HepG2 (cell line): ENCODE measurements around the gene MEPE. TPM values are rescaled to one million over a fixed set of nuclear protein-coding genes. Genes with fewer than 3 reads are reported as not detected.

Source experiments
- LCORL ChIP-seq, 2 experiments: fragments of 450-650 bp in 1 of 2; sonication (generic) in 1 of 2; formaldehyde crosslinking in 1 of 2; IDR thresholded peaks; 2 replicates each; pipeline versions ENCODE4 v1.5.0 to v1.6.1; 2017 to 2020; ENCODE audit warnings: antibody characterized with exemption in 1 of 2, missing genetic modification reagents in 1 of 2
- MAZ ChIP-seq, 2 experiments: sonication (generic) in 1 of 2; formaldehyde crosslinking in 1 of 2; IDR thresholded peaks; 2 replicates each; pipeline versions ENCODE4 v1.5.0 to v1.6.1; 2012 to 2020; ENCODE audit warnings: low read depth in 2 of 2, mild to moderate bottlenecking in 2 of 2, borderline replicate concordance in 1 of 2, improper control_type of control experiment in 1 of 2, low read length in 1 of 2, missing genetic modification reagents in 1 of 2, moderate library complexity in 1 of 2
- NFE2L2 ChIP-seq: fragments of 150-350 bp; IDR thresholded peaks from 2 replicates; pipeline ENCODE4 v1.6.1; 2014; ENCODE audit warnings: low read length
- SKIL ChIP-seq: sonication (generic); formaldehyde crosslinking; IDR thresholded peaks from 2 replicates; pipeline ENCODE4 v1.8.0; 2022; ENCODE audit warnings: missing genetic modification reagents, mild to moderate bottlenecking, moderate library complexity, borderline replicate concordance
- SMAD9 ChIP-seq: sonication (generic); formaldehyde crosslinking; IDR thresholded peaks from 2 replicates; pipeline ENCODE4 v1.5.1; 2020; ENCODE audit warnings: mild to moderate bottlenecking, missing genetic modification reagents
- SP5 ChIP-seq: IDR thresholded peaks from 2 replicates; pipeline ENCODE4 v1.6.1; 2016; ENCODE audit warnings: low read depth, borderline replicate concordance
- YEATS2 ChIP-seq: sonication (generic); formaldehyde crosslinking; IDR thresholded peaks from 2 replicates; pipeline ENCODE4 v1.4.0; 2020; ENCODE audit warnings: missing genetic modification reagents, borderline replicate concordance
- ZNF281 ChIP-seq: sonication (generic); formaldehyde crosslinking; IDR thresholded peaks from 2 replicates; pipeline ENCODE4 v1.4.0; 2020; ENCODE audit warnings: missing genetic modification reagents, borderline replicate concordance
- ZNF512B ChIP-seq: sonication (generic); formaldehyde crosslinking; IDR thresholded peaks from 2 replicates; pipeline ENCODE4 v1.5.1; 2020; ENCODE audit warnings: missing genetic modification reagents, mild to moderate bottlenecking, borderline replicate concordance
- ZNF558 ChIP-seq: sonication (generic); formaldehyde crosslinking; IDR thresholded peaks from 2 replicates; pipeline ENCODE4 v1.9.0; 2022; ENCODE audit warnings: mild to moderate bottlenecking, missing genetic modification reagents, borderline replicate concordance
- ZNF792 ChIP-seq: IDR thresholded peaks from 2 replicates; pipeline ENCODE4 v1.6.1; 2016
- polyA plus RNA-seq, 8 experiments: library from polyadenylated mRNA; depleted of rRNA in 3 of 8; stranded (reverse) in 7 of 8; unstranded in 1 of 8; fragments of >200 nt; fragmentation: Illumina TruSeq in 4 of 8; extraction: Trizol in 4 of 8; gene quantifications; 2 replicates each; pipeline versions ENCODE4 v1.2.1 to v1.2.3, GENCODE V29; 2011 to 2016; ENCODE audit warnings: low read depth in 4 of 8, missing spikeins in 1 of 8, mixed read lengths in 1 of 8; ENCODE audit not compliant: insufficient read depth in 1 of 8
- total RNA-seq, 5 experiments: library from RNA; depleted of rRNA; stranded (reverse); fragments of >200 nt; fragmentation: Illumina TruSeq; extraction: Trizol; gene quantifications; 2 replicates each; pipeline ENCODE4 v1.2.3, GENCODE V29; 2016; ENCODE audit warnings: low read depth in 1 of 5
- TF ChIP-seq, protein P1 (sequence below), 2 experiments: IDR thresholded peaks; 2 replicates each; pipeline ENCODE4 v1.6.1; 2011 to 2012; ENCODE audit warnings: low read length in 2 of 2, borderline replicate concordance in 1 of 2, low read depth in 1 of 2, mild to moderate bottlenecking in 1 of 2, moderate library complexity in 1 of 2
- TF ChIP-seq, protein P2 (sequence below): sonication (generic); formaldehyde crosslinking; IDR thresholded peaks from 2 replicates; pipeline ENCODE4 v1.4.0; 2020; ENCODE audit warnings: missing genetic modification reagents

Gene MEPE
- total and polyA plus RNA-seq, 2 of the 13 experiments (the other 11 are each of a cell fraction or from before 2014, with no cell fraction given), result 0.04 TPM; not detected in 1

GRCh38 chr4:87865960-87866598, 33.3 kb downstream of the MEPE start (continued):
- TF ChIP-seq, protein P1, sequence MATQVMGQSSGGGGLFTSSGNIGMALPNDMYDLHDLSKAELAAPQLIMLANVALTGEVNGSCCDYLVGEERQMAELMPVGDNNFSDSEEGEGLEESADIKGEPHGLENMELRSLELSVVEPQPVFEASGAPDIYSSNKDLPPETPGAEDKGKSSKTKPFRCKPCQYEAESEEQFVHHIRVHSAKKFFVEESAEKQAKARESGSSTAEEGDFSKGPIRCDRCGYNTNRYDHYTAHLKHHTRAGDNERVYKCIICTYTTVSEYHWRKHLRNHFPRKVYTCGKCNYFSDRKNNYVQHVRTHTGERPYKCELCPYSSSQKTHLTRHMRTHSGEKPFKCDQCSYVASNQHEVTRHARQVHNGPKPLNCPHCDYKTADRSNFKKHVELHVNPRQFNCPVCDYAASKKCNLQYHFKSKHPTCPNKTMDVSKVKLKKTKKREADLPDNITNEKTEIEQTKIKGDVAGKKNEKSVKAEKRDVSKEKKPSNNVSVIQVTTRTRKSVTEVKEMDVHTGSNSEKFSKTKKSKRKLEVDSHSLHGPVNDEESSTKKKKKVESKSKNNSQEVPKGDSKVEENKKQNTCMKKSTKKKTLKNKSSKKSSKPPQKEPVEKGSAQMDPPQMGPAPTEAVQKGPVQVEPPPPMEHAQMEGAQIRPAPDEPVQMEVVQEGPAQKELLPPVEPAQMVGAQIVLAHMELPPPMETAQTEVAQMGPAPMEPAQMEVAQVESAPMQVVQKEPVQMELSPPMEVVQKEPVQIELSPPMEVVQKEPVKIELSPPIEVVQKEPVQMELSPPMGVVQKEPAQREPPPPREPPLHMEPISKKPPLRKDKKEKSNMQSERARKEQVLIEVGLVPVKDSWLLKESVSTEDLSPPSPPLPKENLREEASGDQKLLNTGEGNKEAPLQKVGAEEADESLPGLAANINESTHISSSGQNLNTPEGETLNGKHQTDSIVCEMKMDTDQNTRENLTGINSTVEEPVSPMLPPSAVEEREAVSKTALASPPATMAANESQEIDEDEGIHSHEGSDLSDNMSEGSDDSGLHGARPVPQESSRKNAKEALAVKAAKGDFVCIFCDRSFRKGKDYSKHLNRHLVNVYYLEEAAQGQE (IDR thresholded peaks at IDR 0.05; ENCODE audit: borderline replicate concordance in 1 of 2, low read depth in 1 of 2, low read length in 2 of 2), result peak in 1 of 2 experiments; percentile 26; a peak in 1 of 4 replicates
- TF ChIP-seq ZNF281 (CRISPR knock-in tag), result peak; percentile 76; the same call in 1 of the 2 replicates
- TF ChIP-seq SMAD9, result no peak
- TF ChIP-seq LCORL (IDR thresholded peaks at IDR 0.05), result peak; percentile 82
- peak; percentile 97 for TF ChIP-seq LCORL (CRISPR knock-in tag; IDR thresholded peaks at IDR 0.05)
- TF ChIP-seq ZNF512B (CRISPR knock-in tag), result peak; percentile 92; the same call in 1 of the 2 replicates
- peak; percentile 50; the same call in 1 of the 2 replicates for TF ChIP-seq MAZ (IDR thresholded peaks at IDR 0.05; ENCODE audit: borderline replicate concordance, low read depth, low read length)
- TF ChIP-seq MAZ (CRISPR knock-in tag; IDR thresholded peaks at IDR 0.05; ENCODE audit: low read depth), result no peak
- TF ChIP-seq ZNF792 (CRISPR knock-in tag), result peak; percentile 77; the same call in 1 of the 2 replicates
- TF ChIP-seq, protein P2, sequence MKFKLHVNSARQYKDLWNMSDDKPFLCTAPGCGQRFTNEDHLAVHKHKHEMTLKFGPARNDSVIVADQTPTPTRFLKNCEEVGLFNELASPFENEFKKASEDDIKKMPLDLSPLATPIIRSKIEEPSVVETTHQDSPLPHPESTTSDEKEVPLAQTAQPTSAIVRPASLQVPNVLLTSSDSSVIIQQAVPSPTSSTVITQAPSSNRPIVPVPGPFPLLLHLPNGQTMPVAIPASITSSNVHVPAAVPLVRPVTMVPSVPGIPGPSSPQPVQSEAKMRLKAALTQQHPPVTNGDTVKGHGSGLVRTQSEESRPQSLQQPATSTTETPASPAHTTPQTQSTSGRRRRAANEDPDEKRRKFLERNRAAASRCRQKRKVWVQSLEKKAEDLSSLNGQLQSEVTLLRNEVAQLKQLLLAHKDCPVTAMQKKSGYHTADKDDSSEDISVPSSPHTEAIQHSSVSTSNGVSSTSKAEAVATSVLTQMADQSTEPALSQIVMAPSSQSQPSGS (CRISPR knock-in tag), result peak; percentile 85; the same call in 1 of the 2 replicates
- TF ChIP-seq NFE2L2, result peak; percentile 99
- peak; percentile 79; the same call in 1 of the 2 replicates for TF ChIP-seq SKIL (CRISPR knock-in tag)
- TF ChIP-seq ZNF558 (CRISPR knock-in tag), result no peak
- peak; percentile 96 for TF ChIP-seq SP5 (CRISPR knock-in tag)
- peak; percentile 40; the same call in 1 of the 2 replicates for TF ChIP-seq YEATS2
